KMS-11 (cell line): ENCODE data around the gene DNAJA4.

Experiments used
- H2AFZ ChIP-seq: fragments of 200-600 bp; sonication (generic); 2 replicates; pipeline ENCODE4 v1.6.1; 2016; ENCODE audit warnings: antibody characterized with exemption, mixed run types, low read depth
- H3K27ac ChIP-seq: fragments of 200-600 bp; sonication (generic); 2 replicates; pipeline ENCODE4 v1.6.1; 2016; ENCODE audit warnings: mild to moderate bottlenecking, mixed run types
- H3K27me3 ChIP-seq: fragments of 200-600 bp; sonication (generic); 2 replicates; pipeline ENCODE4 v1.6.1; 2017; ENCODE audit warnings: mild to moderate bottlenecking, low read depth, mixed run types, moderate library complexity; ENCODE audit not compliant: insufficient read depth
- H3K36me3 ChIP-seq: fragments of 200-600 bp; sonication (generic); 2 replicates; pipeline ENCODE4 v1.6.1; 2017; ENCODE audit warnings: mild to moderate bottlenecking, mixed run types; ENCODE audit not compliant: insufficient read depth
- H3K4me1 ChIP-seq: fragments of 200-600 bp; sonication (generic); 2 replicates; pipeline ENCODE4 v1.6.1; 2016; ENCODE audit warnings: mild to moderate bottlenecking, low read depth, mixed run types; ENCODE audit not compliant: poor library complexity, severe bottlenecking
- H3K4me2 ChIP-seq: fragments of 200-600 bp; sonication (generic); 2 replicates; pipeline ENCODE4 v1.7.0; 2016; ENCODE audit warnings: mild to moderate bottlenecking, mixed run types
- H3K4me3 ChIP-seq: fragments of 200-600 bp; sonication (generic); IDR thresholded peaks from 2 replicates; pipeline ENCODE4 v1.6.1; 2017; ENCODE audit warnings: low read depth, low read length, mixed read lengths; ENCODE audit not compliant: insufficient read depth
- H3K79me2 ChIP-seq: fragments of 200-600 bp; sonication (generic); 2 replicates; pipeline ENCODE4 v1.6.1; 2016; ENCODE audit warnings: low read depth, mixed run types; ENCODE audit not compliant: insufficient read depth
- H3K9ac ChIP-seq: fragments of 200-600 bp; sonication (generic); 2 replicates; pipeline ENCODE4 v1.6.1; 2016; ENCODE audit warnings: mild to moderate bottlenecking, mixed run types
- H4K20me1 ChIP-seq: fragments of 200-600 bp; sonication (generic); 2 replicates; pipeline ENCODE4 v1.6.1; 2016; ENCODE audit warnings: mild to moderate bottlenecking, mixed run types; ENCODE audit not compliant: insufficient read depth
- CTCF ChIP-seq: fragments of 200-600 bp; sonication (generic); conservative IDR thresholded peaks from 2 replicates; pipeline ENCODE4 v1.6.1; 2017; ENCODE audit warnings: low read depth, mild to moderate bottlenecking, antibody characterized with exemption, low read length, moderate library complexity, mixed read lengths

DNAJA4 gene

GRCh38 chr15:78327466-78327865 lies 63.1 kb downstream of the DNAJA4 start:
- H2AFZ ChIP-seq: no peak overlapping the region
- H3K36me3 ChIP-seq: no peaks in the 10 kb centered on the region
- H3K4me3 ChIP-seq: no peak overlapping the region
- no peaks in the 10 kb centered on the region for H3K79me2 ChIP-seq
- H3K27me3 ChIP-seq: no peaks in the 10 kb centered on the region
- H3K4me1 ChIP-seq: no peaks in the 10 kb centered on the region
- H3K4me2 ChIP-seq: no peak overlapping the region
- no peak overlapping the region for H3K27ac ChIP-seq
- H3K9ac ChIP-seq: no peak overlapping the region
- TF ChIP-seq CTCF: no peak
- H4K20me1 ChIP-seq: no peaks in the 10 kb centered on the region

GRCh38 chr15:78329625-78330024 lies 65.3 kb downstream of the DNAJA4 start:
- no peaks in the 10 kb centered on the region for H3K79me2 ChIP-seq
- H3K4me1 ChIP-seq: no peaks in the 10 kb centered on the region
- no peak overlapping the region for H3K4me3 ChIP-seq
- no peaks in the 10 kb centered on the region for H4K20me1 ChIP-seq
- H3K27ac ChIP-seq: no peak overlapping the region
- no peaks in the 10 kb centered on the region for H3K36me3 ChIP-seq
- H3K9ac ChIP-seq: no peak overlapping the region
- H2AFZ ChIP-seq: no peak overlapping the region
- no peak overlapping the region for H3K4me2 ChIP-seq
- no peak for TF ChIP-seq CTCF
- no peaks in the 10 kb centered on the region for H3K27me3 ChIP-seq
